ENCODE measurements around the gene CEL. TPM values are rescaled to one million over a fixed set of nuclear protein-coding genes. Genes with fewer than 3 reads are reported as not detected.

Gene CEL
- total RNA-seq, 3 donors from 2014 or later = 0.87 to 1.6 (median 1.4) TPM

DNA sequence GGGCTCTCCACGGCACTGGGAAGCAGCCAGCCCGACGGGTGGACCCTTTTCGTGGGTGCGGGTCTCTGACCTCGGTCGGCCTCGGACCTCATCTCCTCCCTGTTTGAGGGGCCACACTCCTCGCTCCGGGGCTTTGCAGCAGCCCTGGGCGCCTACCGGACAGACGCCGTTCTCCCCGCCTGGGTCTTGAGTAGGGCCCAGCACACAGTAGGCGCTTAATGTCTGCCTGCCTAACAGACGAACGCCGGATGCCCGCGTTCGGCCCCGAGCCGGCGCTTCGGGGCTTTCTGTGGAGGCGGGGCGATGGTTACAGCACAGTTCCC lies 31.8 kb upstream of the CEL start:
- intact Hi-C loops (cut with DNase I, micrococcal nuclease) = loop anchor here in 1 of 2 donors (10.0 kb wide), 1 partner anchor 115 kb away; no protein-coding TSS in a partner anchor
- peak; percentile 14 for ATAC-seq
- TF ChIP-seq, protein P1, sequence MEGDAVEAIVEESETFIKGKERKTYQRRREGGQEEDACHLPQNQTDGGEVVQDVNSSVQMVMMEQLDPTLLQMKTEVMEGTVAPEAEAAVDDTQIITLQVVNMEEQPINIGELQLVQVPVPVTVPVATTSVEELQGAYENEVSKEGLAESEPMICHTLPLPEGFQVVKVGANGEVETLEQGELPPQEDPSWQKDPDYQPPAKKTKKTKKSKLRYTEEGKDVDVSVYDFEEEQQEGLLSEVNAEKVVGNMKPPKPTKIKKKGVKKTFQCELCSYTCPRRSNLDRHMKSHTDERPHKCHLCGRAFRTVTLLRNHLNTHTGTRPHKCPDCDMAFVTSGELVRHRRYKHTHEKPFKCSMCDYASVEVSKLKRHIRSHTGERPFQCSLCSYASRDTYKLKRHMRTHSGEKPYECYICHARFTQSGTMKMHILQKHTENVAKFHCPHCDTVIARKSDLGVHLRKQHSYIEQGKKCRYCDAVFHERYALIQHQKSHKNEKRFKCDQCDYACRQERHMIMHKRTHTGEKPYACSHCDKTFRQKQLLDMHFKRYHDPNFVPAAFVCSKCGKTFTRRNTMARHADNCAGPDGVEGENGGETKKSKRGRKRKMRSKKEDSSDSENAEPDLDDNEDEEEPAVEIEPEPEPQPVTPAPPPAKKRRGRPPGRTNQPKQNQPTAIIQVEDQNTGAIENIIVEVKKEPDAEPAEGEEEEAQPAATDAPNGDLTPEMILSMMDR (IDR thresholded peaks at IDR 0.05) = no peak
- peak overlapping the region; percentile 86 for H3K4me3 ChIP-seq
- no peaks in the 10 kb centered on the region for H3K9me3 ChIP-seq
- H3K4me1 ChIP-seq (ENCODE audit: low read depth) = peaks cover 27% of the 10 kb centered on the region
- no peak for DNase-seq
- H3K36me3 ChIP-seq (ENCODE audit: low read depth) = no peaks in the 10 kb centered on the region

DNA sequence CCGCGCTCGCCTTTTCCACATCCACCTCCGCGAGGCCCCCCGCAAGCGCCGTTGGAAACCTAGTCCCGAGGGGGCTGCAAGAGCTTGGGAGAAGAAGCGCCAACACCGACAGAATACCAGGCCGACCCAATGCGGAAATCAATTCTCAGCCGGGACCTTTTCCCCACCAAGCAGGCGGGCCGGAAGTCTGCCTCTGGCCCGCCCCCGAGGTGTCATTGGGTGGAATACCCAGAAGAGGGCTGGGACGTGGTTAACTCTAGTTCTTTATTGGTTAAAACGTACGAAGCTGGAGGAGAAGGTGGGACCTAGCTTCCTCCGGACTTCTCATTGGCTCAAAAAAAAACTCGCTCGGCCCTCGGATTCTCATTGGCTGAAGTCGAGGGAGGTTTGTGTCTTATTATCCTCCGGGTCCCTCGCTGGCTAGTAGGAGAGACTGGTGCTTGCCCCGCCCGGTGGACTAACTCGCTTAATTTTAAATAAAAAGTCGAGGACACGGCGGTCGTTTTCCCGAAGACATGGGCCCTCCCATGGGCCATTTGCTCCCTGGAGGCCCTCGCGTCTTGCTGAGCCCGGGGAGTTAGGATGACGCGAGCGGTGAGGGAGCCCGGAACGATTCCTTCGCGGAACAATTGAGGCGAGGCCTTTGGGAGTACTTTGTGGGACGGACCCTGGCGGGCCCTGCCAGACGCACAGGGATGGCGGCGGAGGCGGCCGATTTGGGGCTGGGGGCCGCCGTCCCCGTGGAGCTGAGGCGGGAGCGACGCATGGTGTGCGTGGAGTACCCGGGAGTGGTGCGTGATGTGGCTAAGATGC lies 31.3 kb upstream of the CEL start, which contains the start of gene GTF3C5:
TSS of gene GTF3C5 (plus strand) at position 681 of the 813 bp plus-strand sequence. CDS start at position 696, 15 bp downstream.
- DNase-seq (peak; percentile 92 to 94 (median 94)), ATAC-seq (peak; percentile 98)
- TF ChIP-seq, protein P1 (IDR thresholded peaks at IDR 0.05) = no peak
- Histone ChIP-seq H3K9me3 (no peaks in the 10 kb centered on the region), H3K4me3 (peak within 1 kb of the TSS; percentile 86), H3K4me1 (ENCODE audit: low read depth) (peaks cover 27% of the 10 kb centered on the region), H3K36me3 (ENCODE audit: low read depth) (no peaks in the 10 kb centered on the region)
- intact Hi-C loops (cut with DNase I, micrococcal nuclease) = loop anchor here in 1 of 2 donors (10.0 kb wide), 1 partner anchor 114 kb away; no protein-coding TSS in a partner anchor

DNA sequence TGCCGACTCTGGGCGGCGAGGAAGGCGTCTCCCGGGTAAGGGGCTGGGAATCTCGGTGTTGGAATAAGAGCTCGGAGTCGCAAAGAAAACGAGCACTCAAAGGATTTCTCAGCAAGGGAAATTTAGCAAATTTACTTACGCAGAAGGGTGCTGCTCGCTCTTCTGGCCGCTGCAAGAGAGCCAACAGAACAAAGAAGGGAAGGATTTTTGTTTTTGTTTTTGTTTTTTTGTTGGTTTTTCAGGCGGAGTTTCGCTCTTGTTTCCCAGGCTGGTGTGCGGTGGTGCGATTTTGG lies 30.7 kb upstream of the CEL start:
- intact Hi-C loops (cut with DNase I, micrococcal nuclease) = loop anchor here in 1 of 2 donors (10.0 kb wide), 1 partner anchor 114 kb away; no protein-coding TSS in a partner anchor
- H3K9me3 ChIP-seq = no peaks in the 10 kb centered on the region

DNA sequence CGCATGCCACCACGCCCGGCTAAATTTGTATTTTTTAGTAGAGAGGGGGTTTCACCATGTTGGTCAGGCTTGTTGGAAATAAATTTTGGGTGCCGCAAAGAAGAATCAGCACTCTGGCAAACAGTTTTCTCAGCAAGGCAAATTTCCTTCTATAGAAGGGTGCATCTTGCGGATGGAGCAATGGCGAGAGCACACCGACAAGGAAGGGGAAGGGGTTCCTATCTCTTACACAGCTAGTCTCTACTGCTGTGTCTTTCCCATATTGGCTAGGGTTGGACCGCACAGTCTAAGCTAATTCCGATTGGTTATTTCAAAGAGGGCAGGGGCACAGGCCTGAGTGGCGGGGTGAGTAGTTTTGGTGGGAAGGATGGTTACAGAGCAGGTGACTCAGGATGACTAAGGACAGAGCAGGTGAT lies 30.3 kb upstream of the CEL start:
- no peaks in the 10 kb centered on the region for H3K36me3 ChIP-seq (ENCODE audit: low read depth)
- TF ChIP-seq, protein P1 (IDR thresholded peaks at IDR 0.05) = no peak
- no peak for DNase-seq
- no peaks in the 10 kb centered on the region for H3K9me3 ChIP-seq
- intact Hi-C loops (cut with DNase I, micrococcal nuclease) = loop anchor here in 1 of 2 donors (10.0 kb wide), 1 partner anchor 113 kb away; no protein-coding TSS in a partner anchor
- ATAC-seq = no peak
- peak overlapping the region; percentile 86 for H3K4me3 ChIP-seq
- peaks cover 27% of the 10 kb centered on the region for H3K4me1 ChIP-seq (ENCODE audit: low read depth)

More for the DNA sequence above, 30.7 kb upstream of the CEL start:
- H3K36me3 ChIP-seq (ENCODE audit: low read depth) = no peaks in the 10 kb centered on the region
- H3K4me3 ChIP-seq = peak overlapping the region; percentile 86
- H3K4me1 ChIP-seq (ENCODE audit: low read depth) = peaks cover 27% of the 10 kb centered on the region
- TF ChIP-seq, protein P1 (IDR thresholded peaks at IDR 0.05) = no peak
- no peak for DNase-seq
- ATAC-seq = no peak

DNA sequence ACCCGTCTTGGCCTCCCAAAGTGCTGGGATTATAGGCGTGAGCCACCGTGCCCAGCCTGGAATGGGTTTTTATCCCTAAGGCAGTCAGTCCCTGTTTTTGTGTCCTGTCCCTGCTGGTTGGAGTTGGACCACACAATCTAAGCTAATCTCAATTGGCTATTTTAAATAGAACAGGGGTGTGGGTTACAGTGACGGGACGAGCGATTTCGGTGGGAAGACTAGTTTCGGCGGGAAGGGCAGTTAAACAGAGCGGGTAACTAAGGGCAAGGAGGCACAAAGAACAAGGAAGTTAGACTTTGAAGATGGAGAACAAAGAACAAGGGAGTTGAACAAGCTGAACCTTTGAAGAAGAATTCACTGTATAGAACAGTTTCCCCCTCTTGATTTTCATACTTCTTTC lies 29.6 kb upstream of the CEL start:
- Histone ChIP-seq H3K4me3 (no peak overlapping the region), H3K4me1 (ENCODE audit: low read depth) (peaks cover 27% of the 10 kb centered on the region), H3K9me3 (no peaks in the 10 kb centered on the region), H3K36me3 (ENCODE audit: low read depth) (no peaks in the 10 kb centered on the region)
- intact Hi-C loops (cut with DNase I, micrococcal nuclease) = loop anchor here in 1 of 2 donors (10.0 kb wide), 1 partner anchor 113 kb away; no protein-coding TSS in a partner anchor
- TF ChIP-seq, protein P1 (IDR thresholded peaks at IDR 0.05) = no peak
- ATAC-seq (no peak), DNase-seq (no peak)

All from mucosa of descending colon (tissue), 3 donors.